Hypothalamus (tissue), 51 donors: ENCODE data around the gene CACNB4.
"Not testable (repeated sequence)": the region's sequence is repeated elsewhere in the genome, so short reads cannot be mapped to it uniquely, and the experiment has no call there.

ENCODE experiments used
- DNase-seq, 51 donors: peaks; one replicate each; lab custom pipeline; 2025; lab: John Stamatoyannopoulos, UW

Gene CACNB4

DNA sequence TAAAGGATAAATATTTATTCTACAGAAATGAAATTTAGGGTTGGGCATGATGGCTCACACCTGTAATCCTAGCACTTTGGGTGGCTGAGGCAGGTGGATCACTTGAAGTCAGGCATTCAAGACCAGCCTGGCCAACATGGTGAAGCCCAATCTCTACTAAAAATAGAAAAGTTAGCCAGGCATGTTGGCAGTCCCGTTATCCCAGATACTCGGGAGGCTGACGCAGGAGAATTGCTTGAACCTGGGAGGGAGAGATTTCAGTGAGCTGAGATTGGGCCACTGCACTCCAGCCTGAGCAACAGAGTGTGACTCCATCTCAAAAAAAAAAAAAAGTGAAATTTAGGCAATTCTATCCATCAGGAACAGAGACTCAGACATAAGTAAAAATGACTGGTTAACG is 8.1 kb downstream of the CACNB4 start:
- DNase-seq, result not testable (repeated sequence)

- no peak for DNase-seq
Observed at GRCh38 chr2:152089238-152089637, 9.6 kb downstream of the CACNB4 start.

DNA sequence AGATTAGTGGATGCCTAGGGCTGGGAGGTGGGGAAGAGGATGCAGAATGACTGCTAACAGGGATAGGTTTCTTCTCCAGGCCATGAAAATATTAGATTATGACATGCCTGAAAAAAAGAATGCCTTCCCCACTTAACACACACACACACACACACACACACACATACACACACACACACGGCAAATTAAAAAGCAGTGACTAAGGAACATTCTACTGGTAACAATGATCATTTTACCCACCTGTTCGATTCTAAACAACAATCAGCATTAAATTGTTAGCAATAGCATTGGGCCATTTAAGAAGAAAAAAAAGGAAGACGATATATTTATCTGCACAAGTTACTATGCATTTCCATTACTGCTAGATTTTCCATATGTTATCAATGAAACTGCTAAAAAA is 10.8 kb downstream of the CACNB4 start:
- DNase-seq, result no peak

GRCh38 chr2:152086231-152086630 is 12.6 kb downstream of the CACNB4 start:
- DNase-seq, result no peak

GRCh38 chr2:152084076-152084475 is 14.8 kb downstream of the CACNB4 start:
- no peak for DNase-seq

DNA sequence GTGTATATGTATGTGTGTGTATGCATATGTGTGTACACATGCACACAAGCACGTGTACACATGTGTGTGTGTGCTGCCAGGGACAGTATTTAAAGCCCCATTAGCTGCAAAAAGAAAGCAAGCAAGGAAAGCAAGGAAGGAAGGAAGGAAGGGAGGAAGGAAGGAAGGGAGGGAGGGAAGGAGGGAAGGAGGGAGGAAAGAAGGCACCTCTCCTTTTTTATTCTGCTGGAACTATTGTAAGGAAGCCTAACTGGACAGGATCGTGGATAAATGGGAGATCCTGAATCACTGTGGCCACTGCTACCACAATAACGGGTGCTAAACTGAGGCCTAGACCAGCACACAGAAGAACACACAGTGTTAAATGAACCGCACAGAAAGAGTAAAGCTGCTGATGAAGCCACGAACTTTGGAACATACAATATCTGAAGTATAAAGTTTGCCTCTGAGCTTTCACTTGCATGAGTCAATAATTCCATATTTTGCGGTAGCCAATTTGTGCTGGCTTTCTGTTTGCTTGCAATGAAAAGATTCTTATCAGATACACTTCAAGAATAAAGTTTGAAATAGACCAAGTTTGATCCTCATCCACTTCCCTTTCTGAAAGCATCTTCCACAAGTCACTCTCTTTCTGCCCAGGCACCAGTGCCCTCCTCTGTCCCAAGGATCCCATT is 15.5 kb downstream of the CACNB4 start:
- no peak for DNase-seq

DNA sequence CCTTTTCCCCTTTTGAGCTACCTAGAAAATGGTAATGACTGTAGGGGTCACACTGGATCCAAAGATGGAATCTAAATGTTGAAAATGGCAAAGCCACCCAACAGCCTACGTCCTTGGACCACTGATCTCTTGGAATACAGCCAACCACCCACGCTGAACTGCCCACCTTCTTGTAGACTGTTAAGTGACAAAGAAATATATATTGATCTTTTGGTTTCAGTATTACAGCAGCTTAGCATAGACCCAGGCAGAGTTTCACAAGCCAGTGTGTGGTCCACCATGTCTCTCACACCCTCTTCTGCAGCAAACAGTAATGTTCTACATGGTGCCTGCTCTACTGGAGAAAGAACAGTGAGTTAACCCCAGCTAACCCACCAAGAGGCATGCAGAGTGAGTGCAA is 20.2 kb downstream of the CACNB4 start:
- no peak for DNase-seq

GRCh38 chr2:152078023-152078422 is 20.8 kb downstream of the CACNB4 start:
- DNase-seq, result no peak

GRCh38 chr2:152075461-152076050 is 23.3 kb downstream of the CACNB4 start:
- DNase-seq, result no peak

DNA sequence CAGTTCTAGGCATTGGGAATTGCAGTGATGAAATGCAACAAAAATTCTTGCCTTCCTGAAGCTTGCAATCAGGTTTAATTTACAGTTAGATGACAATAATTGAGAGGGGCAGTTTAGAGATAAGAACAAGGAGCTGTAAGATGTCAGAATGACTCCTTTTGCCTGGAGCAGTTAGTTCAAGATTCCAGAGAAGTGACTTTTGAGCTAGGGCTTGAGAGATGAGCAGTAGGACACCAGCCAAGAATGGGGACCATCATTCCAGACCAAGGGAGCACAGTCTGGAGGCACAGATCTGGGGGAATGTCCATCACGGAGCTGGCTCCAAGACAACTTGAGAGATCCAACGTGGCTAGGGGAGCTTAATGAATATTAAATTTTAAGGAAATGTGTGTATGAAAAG is 26.8 kb downstream of the CACNB4 start:
- no peak for DNase-seq

DNA sequence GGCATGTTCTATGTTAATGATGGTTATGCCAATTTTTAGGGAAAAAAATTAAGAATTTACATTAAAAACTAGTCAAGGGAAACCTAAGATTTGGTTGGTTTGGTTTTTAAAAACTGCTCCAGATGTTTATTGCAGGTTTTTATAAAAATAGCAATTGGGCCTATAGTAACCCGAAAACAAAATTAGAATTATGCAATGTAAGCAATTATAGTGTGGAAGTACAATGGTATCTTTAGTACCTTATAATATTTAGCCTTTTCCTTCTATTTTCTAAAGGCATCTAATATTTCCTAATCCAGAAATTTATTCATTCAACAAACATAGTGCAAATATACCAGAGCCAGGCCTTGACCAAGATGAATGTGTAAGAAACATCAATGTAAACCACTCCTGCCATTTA is 27.3 kb downstream of the CACNB4 start:
- no peak for DNase-seq

GRCh38 chr2:152071092-152071491 is 27.8 kb downstream of the CACNB4 start:
- no peak for DNase-seq

- DNase-seq, result no peak
Observed at GRCh38 chr2:152068226-152068625, 30.6 kb downstream of the CACNB4 start.

- no peak for DNase-seq
Observed at GRCh38 chr2:152067823-152068222, 31.0 kb downstream of the CACNB4 start.

GRCh38 chr2:152065945-152066344 is 32.9 kb downstream of the CACNB4 start:
- no peak for DNase-seq

DNA sequence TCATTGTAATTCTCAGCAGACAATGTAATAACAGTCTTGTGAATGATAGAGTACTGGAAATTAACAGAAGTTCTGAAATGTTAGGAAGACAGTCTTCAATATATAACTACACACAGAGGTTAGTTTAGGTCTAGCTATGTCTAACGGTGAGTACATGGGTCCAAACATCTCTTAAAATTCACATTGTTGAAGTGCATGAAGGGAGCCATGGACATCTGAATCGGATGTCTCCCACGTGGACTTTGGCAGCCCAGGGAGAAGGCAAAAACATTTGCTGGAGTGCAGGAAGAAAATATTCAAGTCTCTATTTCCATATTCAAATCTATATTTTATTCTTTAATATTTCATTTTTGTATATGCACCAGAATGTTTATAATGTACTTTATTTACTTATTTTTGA is 34.8 kb downstream of the CACNB4 start:
- DNase-seq, result no peak

- no peak for DNase-seq
Observed at GRCh38 chr2:152063325-152063924, 35.4 kb downstream of the CACNB4 start.

DNA sequence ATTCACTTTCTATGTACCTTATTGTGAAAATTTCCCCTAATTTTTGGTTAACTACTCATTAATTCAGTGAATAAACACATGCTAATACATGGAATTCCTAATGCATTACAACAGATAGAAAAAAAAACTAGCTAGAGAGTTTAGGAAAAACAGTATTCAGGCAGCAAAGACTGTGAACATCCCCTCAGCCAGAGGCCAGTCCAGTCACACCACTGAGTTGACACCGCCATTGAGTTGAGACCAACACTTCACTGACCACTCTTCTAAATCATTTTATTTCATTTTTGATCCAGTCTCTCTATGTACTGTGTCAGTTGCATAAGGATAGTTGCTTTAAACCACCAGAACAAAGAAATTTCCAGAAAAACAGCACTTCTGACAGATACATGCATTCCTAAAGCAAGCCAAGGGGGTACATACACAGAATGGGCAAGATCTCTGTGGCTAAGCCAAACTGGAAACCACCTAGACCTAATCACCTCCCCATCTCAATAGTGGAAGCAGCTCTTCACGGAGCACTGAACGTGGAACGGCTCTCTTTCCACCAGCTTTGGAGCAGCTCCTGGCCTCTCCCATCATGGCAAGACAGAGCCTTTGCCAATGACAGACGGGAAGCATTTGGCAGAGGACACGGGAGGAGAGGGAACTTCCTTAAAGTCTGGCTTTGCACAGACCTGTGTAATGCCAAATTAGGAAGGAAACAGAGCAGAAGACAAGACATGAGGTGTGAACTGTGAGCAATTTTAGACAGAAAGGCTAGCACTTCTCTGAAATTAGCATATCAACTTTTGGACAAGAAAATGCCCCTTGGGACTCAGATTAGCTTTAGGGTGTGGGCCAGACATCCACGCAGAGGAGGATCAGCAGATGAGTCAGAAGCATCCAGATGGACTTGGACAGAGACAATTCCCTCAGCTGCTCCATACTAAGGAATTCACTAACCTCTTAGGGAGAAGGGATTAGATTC is 36.4 kb downstream of the CACNB4 start:
- no peak for DNase-seq

DNA sequence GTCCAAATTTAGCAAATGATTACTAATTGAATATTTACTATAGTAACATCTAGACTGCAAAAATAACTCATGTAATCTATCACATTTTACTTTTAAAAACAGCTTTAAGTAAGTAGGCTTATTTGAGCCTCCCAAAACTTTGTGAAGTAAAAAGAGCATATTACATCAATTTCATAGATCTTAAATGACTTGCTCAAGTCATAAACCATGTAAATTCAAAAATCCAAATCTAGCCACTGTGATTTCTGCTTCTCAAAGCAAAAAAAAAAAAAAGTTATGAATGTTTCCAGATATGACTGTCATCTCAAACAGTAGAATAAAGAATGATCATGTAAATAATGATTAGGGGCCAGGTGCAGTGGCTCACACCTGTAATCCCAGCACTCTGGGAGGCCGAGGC is 37.5 kb downstream of the CACNB4 start:
- DNase-seq, result no peak

- no peak for DNase-seq
Observed at GRCh38 chr2:152058655-152059054, 40.2 kb downstream of the CACNB4 start.

- DNase-seq, result no peak
Observed at GRCh38 chr2:152056418-152056817, 42.4 kb downstream of the CACNB4 start.
